HG02610 (cell line): ENCODE measurements around the gene ROR1.

Experiments
- ATAC-seq: cut with Tn5 transposase; IDR thresholded peaks from one replicate; pipeline ENCODE4 v1.9.1; 2021; ENCODE audit warnings: mild to moderate bottlenecking, moderate library complexity; ENCODE audit not compliant: unreplicated experiment

The ROR1 gene

DNA sequence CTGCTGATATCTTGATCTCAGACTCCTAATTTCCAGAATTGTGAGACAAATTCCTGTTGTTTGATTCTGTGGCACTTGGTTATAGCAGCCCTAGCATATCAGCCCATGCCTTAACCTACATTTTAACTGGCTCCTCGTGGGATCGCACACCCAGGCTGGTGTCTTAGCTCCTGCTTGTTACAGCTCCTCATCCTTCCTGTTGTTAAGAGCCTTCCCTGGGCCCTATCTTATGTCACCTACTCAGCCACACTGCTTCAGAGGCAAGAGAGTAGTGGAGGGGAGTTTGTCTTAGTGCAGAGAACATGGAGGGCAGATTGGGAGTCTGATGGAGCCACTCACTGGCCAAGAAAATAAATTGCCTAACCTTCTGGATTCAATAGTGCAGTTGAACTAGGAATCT is 131.0 kb downstream of the ROR1 start:
- ATAC-seq, result no peak

DNA sequence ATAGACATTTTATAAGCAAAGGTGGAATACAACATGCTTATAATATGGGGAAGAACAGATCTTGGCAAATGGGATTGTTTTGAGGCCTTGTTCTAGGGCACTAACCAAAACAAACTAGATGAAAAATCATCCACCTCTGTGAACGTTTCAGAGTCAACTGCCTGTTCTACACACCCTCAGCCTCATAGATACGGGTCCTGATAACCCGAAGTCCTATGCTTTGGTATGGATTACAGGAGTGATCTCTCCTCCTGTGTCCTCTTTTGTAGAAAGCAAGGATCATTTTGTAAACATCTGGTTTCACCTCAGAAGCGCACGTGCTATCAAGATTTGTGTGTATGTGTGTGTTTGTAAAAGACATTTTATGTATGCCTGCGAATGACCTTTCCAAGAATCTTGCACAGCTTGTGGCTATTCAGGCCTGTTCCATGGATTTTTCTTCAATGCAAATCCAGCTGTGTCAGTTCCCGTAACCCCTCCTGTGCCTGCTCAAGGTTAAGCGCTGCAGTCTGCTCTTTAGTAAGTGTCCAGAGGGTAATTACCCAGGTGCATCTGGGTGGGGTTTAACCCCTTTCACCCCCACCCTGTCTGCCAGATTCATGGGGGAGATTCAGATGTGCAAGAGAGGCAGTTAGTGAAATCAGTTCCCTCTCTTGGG is 132.4 kb downstream of the ROR1 start:
- ATAC-seq, result no peak

DNA sequence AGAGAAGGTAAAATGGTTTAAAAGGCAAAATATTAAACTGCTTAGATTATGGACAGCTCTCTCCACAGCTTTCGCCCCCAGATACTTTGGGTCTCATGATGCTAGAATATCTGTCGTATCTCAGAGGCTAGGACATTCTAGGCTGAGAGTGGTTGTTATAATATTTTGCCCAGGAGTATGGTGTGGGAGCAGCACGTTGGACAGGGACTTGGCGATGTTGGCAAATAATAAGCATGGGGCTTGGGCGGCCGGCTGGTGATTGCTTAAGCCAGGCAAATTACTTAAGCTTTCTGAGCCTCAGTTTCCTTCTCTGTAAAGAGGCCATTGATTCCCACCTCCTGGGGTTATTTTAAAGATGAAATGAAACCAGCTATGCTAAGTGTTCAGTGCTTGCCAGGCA is 133.2 kb downstream of the ROR1 start:
- ATAC-seq, result no peak

DNA sequence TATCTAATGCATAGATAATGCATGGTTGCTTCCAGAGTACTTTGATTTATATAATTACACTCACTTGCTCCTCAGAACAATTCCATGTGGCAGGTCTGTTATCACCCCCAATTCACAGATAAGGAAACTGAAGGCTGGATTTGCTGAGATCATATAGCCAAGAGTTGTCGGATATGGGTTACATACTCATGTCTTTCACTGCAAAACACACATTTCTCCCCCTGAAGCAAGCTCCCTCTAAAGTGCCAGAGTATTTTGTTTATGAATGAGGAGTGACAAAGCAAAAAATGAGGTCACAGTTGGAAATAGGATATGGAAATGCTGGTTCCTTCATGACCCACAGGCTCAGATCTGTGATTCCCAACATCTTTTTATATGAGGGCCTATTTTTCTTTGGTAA is 134.2 kb downstream of the ROR1 start:
- no peak for ATAC-seq

DNA sequence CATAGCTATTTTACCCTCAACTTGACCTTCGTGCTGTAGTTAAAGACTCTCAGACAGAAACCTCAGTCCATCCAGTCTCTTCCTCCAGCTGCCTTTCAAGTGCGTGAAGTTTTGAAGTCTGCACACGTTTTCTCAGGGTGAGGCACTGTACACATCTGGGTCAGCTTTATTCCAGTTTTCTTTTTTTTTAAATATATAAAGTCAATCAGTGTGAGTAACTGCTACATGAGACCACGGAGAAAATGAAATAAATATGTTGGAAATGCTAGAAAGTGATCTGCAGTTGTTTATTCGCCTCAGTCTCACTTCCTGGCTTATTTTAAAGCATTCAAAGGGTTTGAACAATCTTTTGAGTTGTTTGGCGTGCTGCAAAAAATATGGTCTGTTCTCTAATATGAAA is 135.7 kb downstream of the ROR1 start:
- ATAC-seq, result no peak

DNA sequence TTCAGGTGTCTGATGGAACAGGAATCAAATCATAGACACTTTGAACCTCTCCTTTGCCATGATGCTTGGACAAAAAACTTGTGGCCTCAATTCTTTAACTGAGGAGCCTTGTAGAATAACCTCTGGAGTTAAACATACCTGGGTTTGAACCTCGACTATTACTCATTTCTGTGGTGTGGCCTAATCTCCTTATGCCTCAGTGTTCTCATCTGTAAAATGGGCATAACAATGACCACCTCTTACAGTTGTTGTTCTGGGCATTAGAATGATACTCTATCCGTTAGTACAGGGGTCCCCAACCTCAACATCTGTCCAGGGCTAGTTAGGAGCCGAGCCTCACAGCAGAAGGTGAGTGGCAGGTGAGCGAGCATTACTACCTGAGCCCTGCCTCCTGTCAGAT is 137.2 kb downstream of the ROR1 start:
- ATAC-seq, result no peak

DNA sequence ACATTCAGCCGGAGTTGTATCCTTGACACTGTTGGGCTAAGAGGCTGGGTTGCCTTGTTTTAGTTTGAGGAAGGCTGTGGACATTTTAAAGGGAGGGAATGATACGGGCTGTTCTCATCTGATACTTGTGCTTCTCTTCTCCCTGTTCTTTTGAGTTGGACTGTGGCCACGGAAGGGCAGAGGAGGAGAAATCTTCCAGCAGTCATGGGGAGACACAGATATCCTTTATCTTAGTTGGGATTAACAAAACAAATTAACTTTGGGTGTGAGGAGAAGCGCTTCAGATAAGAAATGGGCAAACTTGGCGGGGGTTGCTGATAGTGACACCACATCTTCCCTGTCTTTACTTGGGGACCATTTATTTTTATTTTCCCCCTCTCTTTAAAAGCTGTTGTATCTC is 138.8 kb downstream of the ROR1 start:
- no peak for ATAC-seq

DNA sequence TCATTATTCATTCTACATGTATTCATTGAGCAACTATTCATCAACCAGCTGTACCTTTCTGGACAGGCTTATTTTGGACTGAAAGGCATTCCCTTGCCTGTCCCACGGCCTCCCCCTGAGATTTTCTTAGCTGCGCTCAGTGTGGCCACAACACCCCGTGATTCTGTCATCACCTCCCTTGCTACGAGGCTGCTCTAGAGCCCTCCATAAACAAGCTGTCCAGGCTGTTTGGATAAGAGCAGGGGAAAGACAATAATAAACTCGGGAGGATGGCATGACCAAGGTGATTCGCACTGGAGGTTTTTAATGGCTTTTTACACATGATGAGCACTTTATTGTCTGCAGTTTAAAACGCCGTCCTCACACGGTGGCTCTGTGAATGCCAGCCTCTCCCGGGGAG is 139.7 kb downstream of the ROR1 start:
- ATAC-seq, result no peak

DNA sequence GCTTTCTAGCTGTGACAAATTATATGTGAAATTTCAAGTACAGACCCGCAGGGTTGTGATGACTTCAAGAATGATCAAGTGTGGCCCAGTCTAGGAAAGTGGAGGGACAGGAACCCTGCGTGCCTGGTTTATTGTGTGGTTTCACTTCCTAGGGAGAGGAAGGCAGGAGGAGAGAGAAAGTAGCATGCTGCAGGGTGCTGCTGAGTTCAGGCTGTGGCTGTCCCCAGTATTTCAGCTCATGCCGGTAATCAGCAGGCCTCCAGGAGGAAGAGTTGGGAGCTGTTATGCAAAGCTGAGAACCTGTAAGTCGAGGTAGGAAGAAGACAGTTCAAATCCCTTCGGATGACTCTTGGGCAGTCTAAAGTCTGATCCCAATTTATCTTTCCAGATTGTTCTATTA is 140.4 kb downstream of the ROR1 start:
- no peak for ATAC-seq

DNA sequence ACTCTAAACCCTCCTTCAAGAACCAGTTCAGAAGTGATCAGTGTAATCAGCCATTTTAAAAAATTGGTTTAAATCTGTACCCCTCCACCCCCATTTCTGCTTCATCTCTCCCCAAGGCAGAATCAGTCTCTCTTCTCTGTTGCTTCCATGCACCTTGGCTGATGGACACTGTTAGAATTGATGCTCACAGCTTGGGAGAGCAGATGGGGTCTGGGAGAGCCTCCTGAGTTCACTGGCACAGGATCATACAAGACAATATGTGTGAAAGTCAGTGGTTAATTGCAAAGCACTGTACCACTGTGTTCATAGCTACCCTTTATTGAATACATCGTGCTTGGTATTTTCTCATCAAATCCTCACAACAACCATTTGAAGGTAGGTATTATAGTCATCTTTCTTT is 140.9 kb downstream of the ROR1 start:
- no peak for ATAC-seq

DNA sequence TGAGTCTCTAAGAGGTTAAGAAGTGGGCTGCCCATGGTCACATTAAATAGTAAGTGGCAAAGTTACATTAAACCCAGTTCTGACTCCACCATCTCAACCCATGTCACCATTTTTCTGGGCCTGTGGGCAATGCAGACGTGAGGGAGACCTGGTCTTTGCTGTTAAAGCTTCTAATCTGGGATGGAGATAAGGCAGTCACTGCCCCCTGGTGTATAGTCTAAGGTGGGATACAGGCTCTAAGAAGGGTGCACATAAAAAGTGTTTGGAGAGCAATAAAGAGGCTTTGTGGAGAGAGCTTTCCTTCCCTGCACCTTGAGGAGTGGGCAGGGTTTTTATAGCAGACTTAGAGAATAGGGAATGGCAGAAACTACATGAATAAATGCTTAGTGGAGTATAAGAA is 141.3 kb downstream of the ROR1 start:
- ATAC-seq, result no peak

DNA sequence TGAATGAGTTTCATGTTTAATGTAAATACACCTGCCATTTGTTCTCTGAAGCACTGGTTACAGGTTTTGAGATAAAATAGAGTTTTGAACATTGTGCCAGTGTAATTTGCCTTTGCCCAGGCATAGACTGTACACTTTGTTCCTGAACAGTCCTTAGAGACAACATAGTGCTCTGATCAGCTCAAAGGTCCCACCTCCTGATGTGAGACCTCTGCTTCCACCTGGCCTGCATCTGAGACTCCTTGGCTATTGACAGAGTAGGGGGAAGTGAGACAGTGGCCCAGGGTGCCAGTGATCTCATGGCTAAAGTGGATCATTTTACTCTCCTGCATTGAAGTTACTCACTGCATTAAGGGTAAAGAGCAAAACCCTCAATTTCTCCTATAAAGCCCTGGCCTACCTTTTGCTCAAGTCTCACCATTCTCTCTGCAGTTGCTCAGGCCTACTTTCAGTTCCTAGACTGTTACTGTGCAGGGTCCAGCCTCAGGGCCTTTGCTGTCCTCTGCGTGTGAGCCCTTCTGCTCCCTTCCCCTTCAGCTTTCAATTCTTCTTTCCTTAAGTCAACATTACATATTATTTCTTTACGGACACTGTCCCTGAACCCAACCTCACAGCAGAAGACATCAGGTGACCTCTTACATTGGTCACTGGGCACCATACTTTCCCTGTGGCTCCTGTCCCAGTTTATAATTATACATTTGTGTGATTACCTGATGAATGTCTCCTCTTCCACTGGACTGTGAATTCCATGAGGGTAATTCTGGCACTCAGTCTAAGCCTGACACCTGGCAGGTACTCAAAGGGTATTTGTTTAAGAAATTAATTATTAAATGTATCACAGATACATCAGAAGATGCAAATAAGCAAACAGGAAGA is 142.9 kb downstream of the ROR1 start:
- ATAC-seq, result no peak

DNA sequence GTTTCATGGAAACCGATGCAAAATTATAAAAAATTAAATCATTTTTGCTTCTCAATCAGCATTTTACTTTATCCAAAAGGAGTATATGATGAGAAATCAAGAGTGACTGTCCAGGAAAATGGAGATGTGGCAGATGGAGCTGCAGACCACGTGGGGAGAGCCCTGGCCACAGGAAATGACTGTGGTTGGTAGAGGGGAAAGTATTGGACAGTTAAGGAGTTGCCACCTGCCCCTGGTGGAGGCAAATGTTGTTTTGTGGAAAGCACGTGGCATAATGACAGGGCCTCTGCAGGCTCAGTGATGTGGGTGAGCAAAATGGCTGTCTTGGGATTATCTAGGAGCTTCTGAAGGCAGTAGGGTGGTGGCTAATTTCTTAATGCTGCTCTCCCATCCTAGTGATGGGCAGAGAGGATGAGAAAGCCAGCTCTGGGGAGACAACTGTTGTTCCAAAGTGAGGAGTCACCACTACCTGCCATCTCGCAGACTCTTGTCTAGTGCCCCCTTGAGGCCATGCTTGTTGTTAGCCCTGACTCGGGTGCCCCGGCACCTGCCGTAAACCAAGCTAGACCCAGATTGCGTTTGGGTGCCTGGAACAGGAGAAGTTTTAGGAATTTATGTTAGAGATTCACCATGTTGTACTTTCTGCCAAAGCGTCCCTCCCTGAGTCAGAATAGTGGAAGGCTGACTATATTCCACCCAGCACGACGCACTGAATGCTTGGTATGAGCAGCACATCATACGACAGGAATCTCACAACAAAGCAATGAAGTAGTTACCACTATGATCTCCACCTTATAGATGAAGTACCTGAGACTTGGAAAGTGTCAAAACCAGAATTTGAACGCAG is 144.0 kb downstream of the ROR1 start:
- no peak for ATAC-seq

DNA sequence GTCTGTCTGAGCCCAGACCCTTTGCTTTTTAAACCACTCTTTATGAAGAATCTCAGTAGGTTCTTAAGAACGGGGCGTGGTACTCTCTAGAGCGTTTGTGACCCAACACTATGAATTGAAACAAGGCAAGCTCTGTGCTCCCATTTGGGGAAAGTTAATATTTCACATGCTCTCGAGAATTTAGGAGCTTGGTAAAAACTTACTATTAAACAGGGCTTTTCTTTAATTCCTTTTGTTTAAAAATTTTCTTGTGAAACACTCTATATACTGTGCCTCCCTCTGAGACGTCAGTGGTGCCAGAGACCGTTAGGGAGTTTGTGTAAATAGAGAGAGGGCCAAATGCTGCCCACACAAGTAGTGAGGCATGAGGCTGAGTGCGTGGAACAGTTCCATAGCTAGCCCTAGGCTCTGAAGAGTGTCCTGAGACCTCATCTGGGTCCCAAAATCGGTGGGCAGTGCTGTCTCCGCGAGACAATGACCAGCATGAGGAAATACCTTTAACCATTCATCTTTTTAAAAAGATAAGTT is 144.7 kb downstream of the ROR1 start:
- ATAC-seq, result no peak

DNA sequence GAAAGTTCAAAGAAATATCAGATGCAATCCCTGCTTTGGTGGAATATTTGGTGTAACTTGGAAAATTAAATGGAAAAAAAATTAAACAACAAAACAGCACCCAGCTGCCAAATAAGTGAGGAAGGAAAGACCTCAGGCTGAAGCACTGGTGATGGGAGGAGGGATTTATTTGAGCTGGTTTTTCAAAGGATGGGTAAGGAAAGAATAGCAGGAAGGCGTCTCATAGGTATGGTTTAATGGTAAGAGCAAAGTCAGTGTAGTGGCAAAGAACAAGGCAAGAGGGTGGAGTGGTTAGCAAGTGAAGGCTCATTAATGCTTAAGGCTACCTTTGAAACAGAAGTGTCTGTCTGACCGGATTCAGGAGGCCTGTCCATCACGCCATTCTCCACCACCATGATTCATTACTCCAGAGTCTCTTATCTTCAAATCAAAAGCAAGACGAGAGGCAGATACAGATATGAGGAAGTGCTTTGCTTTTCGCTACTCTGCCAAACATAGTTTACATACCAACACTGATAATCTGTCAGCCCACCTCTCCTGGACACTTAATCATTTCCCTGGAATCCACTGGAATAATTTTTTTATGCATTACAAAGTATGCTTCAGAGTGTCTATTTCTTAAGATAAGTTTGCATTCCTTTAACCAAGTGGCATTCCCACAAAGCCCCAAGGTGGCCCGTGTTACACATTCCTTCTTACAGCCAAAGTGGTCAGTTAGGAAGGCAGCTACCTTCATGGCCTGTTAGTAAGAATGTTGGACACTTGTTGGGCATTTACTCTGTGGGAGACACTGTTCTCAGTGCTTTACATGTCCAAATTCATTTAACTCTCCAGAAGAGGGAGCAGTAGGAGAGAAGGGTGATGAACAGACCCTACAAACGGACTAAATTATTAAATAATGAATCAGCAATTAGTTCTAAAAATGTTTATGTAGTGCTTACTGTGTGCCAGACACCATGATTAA is 146.6 kb downstream of the ROR1 start:
- no peak for ATAC-seq

DNA sequence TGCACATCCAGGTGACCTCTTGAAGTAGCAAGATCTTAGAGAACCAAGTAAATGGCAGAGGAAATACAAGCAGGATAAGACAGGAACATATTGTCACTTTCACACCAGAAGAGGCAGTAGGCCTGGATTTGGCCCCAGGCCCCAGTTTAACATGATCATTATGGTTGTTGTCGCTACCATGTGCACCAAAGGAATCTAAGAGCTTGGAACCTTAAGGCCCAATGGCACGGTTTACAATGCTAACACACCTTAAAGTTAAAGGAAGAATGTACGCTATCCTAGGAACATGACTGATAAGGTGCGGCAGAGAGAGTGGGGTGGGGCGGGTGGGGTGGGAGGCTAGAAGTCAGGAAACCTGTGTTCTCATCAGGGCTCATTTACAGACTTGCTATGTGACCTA is 147.5 kb downstream of the ROR1 start:
- no peak for ATAC-seq

DNA sequence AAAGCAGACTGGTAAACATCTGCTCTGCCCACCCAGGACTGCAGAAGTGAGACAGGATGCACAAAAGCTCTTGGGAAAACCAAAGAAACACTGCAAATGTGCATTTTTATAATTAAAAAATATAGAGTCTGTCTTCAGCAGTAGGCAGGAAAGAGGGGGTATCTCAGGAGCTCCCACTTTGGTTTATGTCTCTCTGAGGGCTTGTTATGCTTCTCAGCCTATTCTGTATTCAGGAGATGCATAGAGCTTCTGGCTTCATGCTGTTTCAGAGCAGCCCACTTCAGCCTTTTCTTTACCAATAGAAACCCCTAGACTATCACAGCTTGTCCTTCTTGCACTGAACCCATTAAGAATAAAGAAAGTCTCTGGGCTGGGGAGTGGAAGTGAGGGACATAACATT is 148.0 kb downstream of the ROR1 start:
- ATAC-seq, result no peak

DNA sequence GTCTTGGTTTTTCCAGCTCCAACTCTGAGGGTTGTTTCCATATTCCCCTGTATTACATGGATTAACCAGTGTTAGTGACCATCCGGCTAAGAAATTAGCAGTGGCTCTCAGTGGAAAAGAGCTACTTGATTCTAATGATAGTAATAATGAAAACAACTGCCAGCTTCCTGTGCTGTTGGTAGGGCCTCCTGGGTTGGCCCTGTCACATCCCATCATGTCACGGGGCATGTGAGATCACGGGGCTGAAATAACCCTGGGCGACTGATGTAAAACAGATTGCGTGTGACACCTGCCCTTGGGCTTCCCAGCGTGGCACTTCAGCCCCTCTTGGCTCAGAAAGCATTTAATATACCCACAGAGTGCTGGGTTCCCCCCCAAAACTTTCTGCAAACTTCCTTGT is 149.0 kb downstream of the ROR1 start:
- no peak for ATAC-seq

DNA sequence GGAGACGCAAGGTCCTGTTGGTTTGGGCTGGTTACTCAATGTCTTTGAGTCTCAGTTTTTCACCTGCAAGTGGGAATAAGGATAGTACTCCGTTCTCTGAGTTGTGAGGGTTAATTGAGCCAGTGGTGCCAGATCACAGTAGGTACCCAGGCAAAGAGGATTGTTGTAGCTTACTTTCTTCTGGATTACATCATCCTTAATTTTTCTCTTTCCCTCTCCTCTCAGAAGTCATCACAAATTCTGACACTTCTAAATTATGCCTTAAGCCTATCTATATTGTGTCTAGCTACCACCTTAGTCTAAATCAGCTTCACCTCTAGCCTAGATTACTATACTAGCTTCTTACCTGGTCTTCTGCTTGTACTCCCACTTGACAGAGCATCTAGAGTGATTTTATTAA is 149.5 kb downstream of the ROR1 start:
- ATAC-seq, result no peak

DNA sequence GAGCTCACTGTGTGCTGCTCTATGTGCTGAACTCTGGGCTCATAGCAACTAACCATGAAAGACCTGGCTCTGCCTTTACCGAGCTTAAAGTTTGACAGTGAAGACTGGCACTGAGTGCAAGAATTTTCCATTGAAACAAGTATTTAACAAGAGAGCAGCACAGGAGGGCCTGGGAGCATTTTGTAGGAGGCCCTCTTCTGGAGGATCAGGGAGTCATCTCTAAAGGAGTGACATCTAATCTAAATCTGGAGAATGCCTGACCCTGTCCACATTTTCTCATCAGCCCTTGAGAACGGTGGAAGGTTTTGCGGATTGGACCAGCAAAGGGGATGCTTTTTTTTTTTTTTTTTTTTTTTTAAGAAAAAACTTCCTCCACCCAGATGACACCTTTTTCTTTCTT is 150.8 kb downstream of the ROR1 start:
- ATAC-seq, result no peak
